ENCODE results near the gene MFAP5. TPM values are rescaled to one million over a fixed set of nuclear protein-coding genes. Genes with fewer than 3 reads are reported as not detected.

The MFAP5 gene
- polyA plus RNA-seq, 1 donor (not counting 4 experiments of a cell fraction or from before 2014, with no cell fraction given), result 317 TPM

GRCh38 chr12:8680533-8680932, 17.9 kb upstream of the MFAP5 start:
- no peaks in the 10 kb centered on the region for H4K20me1 ChIP-seq (ENCODE audit: control insufficient read depth, extremely low read depth, insufficient read depth, low read length)
- H3K27me3 ChIP-seq (ENCODE audit: control insufficient read depth, extremely low read depth, insufficient read depth, low read length), result no peaks in the 10 kb centered on the region
- H3K9me1 ChIP-seq (ENCODE audit: control insufficient read depth, extremely low read depth, insufficient read depth, low read length), result no peaks in the 10 kb centered on the region
- DNase-seq (ENCODE audit: low read depth, low spot score) (no peak), FAIRE-seq (no peak)
- no peak overlapping the region for H3K4me3 ChIP-seq (ENCODE audit: control insufficient read depth in 2 of 3, extremely low read depth in 1 of 3, insufficient read depth in 2 of 3, low read depth in 1 of 3, low read length in 3 of 3)
- no peak overlapping the region for H3K9ac ChIP-seq (ENCODE audit: control insufficient read depth, extremely low read depth, insufficient read depth, low read length)
- no peaks in the 10 kb centered on the region for H3K36me3 ChIP-seq (ENCODE audit: control insufficient read depth in 2 of 2, extremely low read depth in 1 of 2, insufficient read depth in 2 of 2, low read length in 2 of 2)
- peak overlapping the region; percentile 76 for H3K27ac ChIP-seq (ENCODE audit: control insufficient read depth, insufficient read depth, low read length)
- no peaks in the 10 kb centered on the region for H3K79me2 ChIP-seq (ENCODE audit: control insufficient read depth, insufficient read depth, low read length)
- no peak overlapping the region for H3K4me2 ChIP-seq (ENCODE audit: control insufficient read depth, extremely low read depth, insufficient read depth, low read depth, low read length)
- peaks cover 39% of the 10 kb centered on the region for H3K4me1 ChIP-seq (ENCODE audit: control insufficient read depth, extremely low read depth, insufficient read depth, low read length)
- no peaks in the 10 kb centered on the region for H3K9me3 ChIP-seq (ENCODE audit: control insufficient read depth, low read depth, low read length)
- no peak overlapping the region for H2AFZ ChIP-seq (ENCODE audit: control insufficient read depth, low read length)
- dilution Hi-C loops (cut with MboI; ENCODE audit: extremely low pct_ligation_motif_present, low sequenced_read_pairs), result no loop called here
- TF ChIP-seq EZH2 (IDR thresholded peaks at IDR 0.05; ENCODE audit: low read length), result no peak
- TF ChIP-seq, protein P1, sequence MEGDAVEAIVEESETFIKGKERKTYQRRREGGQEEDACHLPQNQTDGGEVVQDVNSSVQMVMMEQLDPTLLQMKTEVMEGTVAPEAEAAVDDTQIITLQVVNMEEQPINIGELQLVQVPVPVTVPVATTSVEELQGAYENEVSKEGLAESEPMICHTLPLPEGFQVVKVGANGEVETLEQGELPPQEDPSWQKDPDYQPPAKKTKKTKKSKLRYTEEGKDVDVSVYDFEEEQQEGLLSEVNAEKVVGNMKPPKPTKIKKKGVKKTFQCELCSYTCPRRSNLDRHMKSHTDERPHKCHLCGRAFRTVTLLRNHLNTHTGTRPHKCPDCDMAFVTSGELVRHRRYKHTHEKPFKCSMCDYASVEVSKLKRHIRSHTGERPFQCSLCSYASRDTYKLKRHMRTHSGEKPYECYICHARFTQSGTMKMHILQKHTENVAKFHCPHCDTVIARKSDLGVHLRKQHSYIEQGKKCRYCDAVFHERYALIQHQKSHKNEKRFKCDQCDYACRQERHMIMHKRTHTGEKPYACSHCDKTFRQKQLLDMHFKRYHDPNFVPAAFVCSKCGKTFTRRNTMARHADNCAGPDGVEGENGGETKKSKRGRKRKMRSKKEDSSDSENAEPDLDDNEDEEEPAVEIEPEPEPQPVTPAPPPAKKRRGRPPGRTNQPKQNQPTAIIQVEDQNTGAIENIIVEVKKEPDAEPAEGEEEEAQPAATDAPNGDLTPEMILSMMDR (optimal IDR thresholded peaks at IDR 0.05 in 1 of 3, IDR thresholded peaks at IDR 0.05 in 1 of 3, conservative IDR thresholded peaks at IDR 0.05 in 1 of 3; ENCODE audit: extremely low read depth in 1 of 3, insufficient read depth in 2 of 3, low read length in 3 of 3), result peak in 1 of 3 experiments; percentile 4

GRCh38 chr12:8678661-8679111, 16.1 kb upstream of the MFAP5 start:
- Histone ChIP-seq H3K4me1 (ENCODE audit: control insufficient read depth, extremely low read depth, insufficient read depth, low read length) (peaks cover 39% of the 10 kb centered on the region), H3K36me3 (ENCODE audit: control insufficient read depth in 2 of 2, extremely low read depth in 1 of 2, insufficient read depth in 2 of 2, low read length in 2 of 2) (no peaks in the 10 kb centered on the region), H3K79me2 (ENCODE audit: control insufficient read depth, insufficient read depth, low read length) (no peaks in the 10 kb centered on the region), H3K27me3 (ENCODE audit: control insufficient read depth, extremely low read depth, insufficient read depth, low read length) (no peaks in the 10 kb centered on the region), H3K27ac (ENCODE audit: control insufficient read depth, insufficient read depth, low read length) (peak overlapping the region; percentile 69), H4K20me1 (ENCODE audit: control insufficient read depth, extremely low read depth, insufficient read depth, low read length) (no peaks in the 10 kb centered on the region), H3K4me3 (ENCODE audit: control insufficient read depth in 2 of 3, extremely low read depth in 1 of 3, insufficient read depth in 2 of 3, low read depth in 1 of 3, low read length in 3 of 3) (no peak overlapping the region), H3K9ac (ENCODE audit: control insufficient read depth, extremely low read depth, insufficient read depth, low read length) (no peak overlapping the region), H3K9me1 (ENCODE audit: control insufficient read depth, extremely low read depth, insufficient read depth, low read length) (no peaks in the 10 kb centered on the region), H3K9me3 (ENCODE audit: control insufficient read depth, low read depth, low read length) (no peaks in the 10 kb centered on the region), H2AFZ (ENCODE audit: control insufficient read depth, low read length) (no peak overlapping the region), H3K4me2 (ENCODE audit: control insufficient read depth, extremely low read depth, insufficient read depth, low read depth, low read length) (peak overlapping the region; percentile 42)
- dilution Hi-C loops (cut with MboI; ENCODE audit: extremely low pct_ligation_motif_present, low sequenced_read_pairs), result no loop called here
- peak; percentile 97 for DNase-seq (ENCODE audit: low read depth, low spot score)
- no peak for TF ChIP-seq EZH2 (IDR thresholded peaks at IDR 0.05; ENCODE audit: low read length)
- TF ChIP-seq, protein P1 (optimal IDR thresholded peaks at IDR 0.05 in 1 of 3, IDR thresholded peaks at IDR 0.05 in 1 of 3, conservative IDR thresholded peaks at IDR 0.05 in 1 of 3; ENCODE audit: extremely low read depth in 1 of 3, insufficient read depth in 2 of 3, low read length in 3 of 3), result no peak
- FAIRE-seq, result peak; percentile 90

All from keratinocyte (primary cell).